8988T (cell line): ENCODE measurements around the gene PITPNM1.
"Not testable (repeated sequence)": the region's sequence is repeated elsewhere in the genome, so short reads cannot be mapped to it uniquely, and the experiment has no call there.

Source experiments
- DNase-seq: peaks from one replicate; pipeline ENCODE4 v3.0.0; 2011

PITPNM1 gene

DNA sequence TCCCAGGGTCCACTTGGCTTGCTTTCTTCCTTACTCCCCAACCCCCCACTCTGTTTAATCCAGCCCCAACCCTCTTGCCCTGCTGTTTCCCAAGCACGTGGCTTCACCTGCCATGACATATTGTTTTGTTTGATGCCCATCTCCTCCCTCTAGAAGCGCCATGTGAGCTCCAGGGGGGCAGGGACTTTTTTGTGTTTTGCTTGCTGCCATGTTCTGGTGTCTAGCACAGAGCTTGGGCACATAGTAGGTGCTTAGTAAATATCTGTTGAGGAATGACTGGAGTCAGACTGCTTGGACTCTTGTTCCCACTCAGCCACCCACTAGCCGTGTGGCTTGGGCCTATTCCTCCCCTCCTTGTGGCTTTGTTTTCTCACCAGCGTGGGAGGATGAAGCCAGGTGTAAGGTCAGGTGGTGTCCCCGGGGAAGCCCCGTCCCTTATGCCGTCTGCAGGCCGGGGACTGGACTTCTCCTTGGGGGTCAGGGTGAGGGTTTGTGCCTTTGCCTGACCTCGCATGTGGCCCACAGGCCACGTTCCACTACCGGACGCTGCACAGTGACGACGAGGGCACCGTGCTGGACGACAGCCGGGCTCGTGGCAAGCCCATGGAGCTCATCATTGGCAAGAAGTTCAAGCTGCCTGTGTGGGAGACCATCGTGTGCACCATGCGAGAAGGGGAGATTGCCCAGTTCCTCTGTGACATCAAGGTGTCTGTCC is 18.5 kb downstream of the PITPNM1 start:
- DNase-seq: no peak

DNA sequence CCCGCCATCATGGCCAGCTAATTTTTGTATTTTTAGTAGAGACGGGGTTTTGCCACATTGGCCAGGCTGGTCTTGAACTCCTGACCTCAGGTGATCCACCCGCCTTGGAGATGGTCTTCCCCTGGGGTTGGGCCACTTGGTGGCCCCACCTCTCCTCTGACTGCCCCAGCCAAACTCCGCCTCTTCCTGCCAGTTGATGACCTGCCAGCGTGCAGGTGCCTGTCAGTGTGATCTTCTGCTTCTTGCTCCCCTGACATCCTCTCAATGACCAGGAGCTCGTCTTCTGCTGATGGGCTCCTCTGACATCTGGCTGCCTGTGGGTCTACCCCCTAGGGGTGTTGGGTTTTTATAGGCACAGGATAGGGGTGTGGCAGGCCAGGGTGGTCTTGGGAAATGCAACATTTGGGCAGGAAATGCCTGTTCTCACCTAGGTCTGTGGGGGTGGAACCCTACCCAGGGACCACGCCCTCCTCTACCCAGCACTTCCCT is 19.2 kb downstream of the PITPNM1 start:
- not testable (repeated sequence) for DNase-seq

DNA sequence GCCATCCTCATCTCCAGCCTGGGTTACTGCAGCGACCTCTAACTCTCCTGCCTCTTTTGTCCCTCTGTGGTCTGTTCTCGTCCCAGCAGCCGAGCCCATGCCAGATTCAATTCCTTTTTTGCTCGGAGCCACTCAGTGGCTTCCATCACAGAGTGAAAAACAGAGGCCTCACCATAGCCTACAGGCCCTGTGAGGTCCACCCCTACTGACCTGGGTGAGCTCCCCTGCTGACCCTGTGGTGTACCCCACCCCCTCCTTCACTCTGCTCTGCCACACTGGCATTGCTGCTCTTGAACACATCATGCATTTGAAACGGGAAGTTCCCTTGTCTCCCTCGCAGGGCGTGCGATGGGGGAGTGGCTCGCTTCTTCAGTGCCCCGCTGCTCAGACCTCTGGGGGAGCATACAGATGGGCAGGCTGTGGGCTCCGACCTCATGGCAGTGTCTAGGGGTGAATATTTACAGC is 20.3 kb downstream of the PITPNM1 start:
- no peak for DNase-seq

DNA sequence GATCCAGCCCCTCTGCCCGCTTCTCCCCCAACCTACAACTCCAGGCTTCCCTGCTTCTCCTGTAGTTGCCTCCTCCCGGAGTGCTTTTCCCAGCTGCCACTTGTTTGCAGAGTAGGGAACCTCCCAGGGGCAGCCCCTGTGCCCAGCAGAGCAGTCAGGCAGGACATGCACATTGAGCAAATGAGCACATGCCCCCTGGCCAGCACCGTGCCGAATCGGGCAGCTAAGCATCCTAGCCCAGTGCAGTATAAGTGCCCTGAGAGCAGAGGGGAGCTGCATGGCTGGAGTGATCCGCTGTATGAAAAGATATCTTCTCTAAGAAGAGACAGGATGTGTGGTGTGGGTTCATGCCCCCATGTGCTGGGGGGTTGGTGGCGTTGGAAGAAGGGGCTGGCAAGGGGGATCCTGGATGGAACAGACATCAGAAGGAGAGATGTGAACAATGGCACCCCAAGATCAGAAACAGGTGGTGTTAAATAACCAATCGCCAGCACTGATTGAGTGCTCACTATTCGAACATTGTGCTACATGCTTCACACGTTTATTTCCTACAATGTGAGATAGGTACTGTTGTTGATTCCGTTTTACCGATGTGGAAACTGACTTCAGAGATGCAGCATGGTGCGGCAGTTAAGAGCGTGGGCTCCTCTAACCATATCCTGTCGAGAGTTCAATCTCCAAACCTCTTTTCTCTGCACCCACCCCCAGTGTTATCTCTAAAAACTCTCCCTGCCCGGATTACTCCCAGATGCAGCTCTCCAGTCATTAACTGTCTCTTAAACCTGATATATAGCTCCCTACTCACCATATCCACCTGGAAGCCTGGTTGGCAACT is 21.1 kb downstream of the PITPNM1 start:
- DNase-seq: no peak

DNA sequence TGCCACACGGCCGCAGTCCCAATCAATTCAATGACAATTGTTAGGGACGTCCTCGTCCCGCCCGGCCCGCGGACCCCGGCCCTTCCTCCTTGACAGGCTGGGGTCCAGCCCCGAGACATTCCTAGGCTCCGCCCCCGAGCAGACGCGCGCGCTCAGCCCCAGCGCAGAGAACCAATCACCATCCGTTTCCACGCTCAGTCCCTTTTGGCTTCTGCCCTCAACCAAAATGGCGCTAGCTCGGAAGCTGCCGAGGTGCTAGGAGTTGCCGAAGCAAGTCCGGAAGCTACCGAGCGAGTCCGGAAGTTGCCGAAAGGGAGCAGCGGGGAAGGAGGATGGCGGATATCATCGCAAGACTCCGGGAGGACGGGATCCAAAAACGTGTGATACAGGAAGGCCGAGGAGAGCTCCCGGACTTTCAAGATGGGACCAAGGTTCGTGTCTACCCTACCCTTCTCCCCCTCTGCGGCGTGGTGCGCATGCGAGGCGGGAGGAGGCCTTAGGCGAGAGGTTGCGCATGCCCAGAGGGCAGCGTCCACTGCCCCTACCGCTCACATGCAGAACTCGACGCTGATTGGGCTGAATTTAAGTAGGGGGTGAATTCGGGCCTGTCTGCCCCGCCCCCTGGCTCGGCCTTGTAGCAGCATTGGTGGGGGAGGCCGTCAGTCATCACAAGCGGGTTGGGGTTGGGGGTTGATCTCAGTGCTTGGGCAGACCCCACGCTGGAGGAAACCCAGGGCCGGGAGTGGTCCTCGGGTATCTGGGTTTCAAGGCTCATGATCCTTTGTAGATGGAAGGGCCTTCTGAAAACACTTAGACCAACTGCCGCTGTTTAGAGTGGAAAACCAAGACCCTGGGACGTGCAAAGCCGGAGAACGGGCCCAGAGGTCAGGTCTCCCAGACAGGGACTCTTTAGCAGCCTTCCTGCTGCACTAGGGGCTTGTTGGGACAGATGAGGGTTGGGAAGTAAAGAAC is 22.1 kb downstream of the PITPNM1 start, which contains the start of gene AIP:
Gene AIP, plus strand, starts transcription at position 200 of the 972 bp plus-strand sequence. Its CDS starts 133 bp downstream, at position 333.
- peak; percentile 100 for DNase-seq

DNA sequence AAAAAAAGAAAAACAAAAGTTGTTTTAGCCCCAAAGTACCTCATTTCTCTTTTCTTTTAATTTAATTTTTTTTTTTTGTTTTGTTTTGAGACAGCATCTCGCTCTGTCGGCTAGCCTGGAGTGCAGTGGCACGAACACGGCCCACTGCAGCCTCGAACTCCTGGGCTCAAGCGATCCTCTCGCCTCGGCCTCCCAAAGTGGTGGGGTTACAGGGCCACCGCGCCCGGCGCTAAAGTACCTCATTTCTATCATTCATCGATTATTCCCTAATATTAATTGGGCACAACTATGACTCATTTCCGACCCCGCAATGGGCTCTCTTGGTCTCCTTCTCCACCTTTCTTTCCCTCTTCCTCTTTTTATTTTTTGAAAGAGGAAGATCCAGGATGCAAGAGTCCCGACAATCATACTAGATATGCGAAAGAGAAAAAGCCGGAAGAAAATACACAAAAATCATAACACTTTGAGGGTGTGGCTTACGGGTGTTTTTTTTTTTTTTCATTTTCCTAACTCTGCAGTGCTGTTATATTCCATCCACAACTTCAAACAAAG is 22.8 kb downstream of the PITPNM1 start:
- no peak for DNase-seq

DNA sequence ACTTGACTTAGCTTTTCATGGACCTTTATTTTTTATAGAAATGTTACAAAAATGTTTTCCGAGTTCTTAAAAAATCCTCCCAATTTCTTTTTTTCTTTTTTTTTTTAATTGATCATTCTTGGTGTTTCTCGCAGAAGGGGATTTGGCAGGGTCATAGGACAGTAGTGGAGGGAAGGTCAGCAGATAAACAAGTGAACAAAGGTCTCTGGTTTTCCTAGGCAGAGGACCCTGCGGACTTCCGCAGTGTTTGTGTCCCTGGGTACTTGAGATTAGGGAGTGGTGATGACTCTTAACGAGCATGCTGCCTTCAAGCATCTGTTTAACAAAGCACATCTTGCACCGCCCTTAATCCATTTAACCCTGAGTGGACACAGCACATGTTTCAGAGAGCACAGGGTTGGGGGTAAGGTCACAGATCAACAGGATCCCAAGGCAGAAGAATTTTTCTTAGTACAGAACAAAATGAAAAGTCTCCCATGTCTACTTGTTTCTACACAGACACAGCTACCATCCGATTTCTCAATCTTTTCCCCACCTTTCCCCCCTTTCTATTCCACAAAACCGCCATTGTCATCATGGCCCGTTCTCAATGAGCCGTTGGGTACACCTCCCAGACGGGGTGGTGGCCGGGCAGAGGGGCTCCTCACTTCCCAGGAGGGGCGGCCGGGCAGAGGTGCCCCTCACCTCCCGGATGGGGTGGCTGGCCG is 27.7 kb downstream of the PITPNM1 start:
- not testable (repeated sequence) for DNase-seq

DNA sequence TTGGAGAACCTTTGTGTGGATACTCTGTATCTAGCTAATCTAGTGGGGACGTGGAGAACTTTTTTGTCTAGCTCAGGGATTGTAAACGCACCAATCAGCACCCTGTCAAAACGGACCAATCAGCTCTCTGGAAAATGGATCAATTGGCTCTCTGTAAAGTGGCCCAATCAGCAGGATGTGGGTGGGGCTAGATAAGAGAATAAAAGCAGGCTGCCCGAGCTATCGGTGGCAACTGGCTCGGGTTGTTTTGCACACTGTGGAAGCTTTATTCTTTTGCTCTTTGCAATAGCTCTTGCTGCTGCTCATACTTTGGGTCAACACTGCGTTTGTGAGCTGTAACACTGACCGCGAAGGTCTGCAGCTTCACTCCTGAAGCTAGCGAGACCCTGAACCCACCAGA is 28.5 kb downstream of the PITPNM1 start:
- DNase-seq: not testable (repeated sequence)

DNA sequence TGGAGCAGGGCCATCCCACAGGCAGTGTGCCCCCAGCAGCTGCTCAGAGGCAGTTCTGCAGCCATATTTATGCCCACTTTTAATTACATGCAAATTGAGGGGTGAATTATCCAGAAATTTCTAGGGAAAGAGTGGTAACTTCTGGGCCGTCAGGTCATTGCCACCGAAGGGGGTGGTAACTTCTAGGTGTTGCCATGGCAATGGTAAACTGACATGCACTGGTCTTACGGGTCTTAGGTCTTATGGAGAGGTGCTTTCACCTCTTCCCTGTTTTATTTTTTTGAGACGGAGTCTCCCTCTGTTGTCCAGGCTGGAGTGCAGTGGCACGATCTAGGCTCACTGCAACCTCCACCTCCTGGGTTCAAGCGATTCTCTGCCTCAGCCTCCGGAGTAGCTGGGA is 32.3 kb downstream of the PITPNM1 start:
- no peak for DNase-seq

DNA sequence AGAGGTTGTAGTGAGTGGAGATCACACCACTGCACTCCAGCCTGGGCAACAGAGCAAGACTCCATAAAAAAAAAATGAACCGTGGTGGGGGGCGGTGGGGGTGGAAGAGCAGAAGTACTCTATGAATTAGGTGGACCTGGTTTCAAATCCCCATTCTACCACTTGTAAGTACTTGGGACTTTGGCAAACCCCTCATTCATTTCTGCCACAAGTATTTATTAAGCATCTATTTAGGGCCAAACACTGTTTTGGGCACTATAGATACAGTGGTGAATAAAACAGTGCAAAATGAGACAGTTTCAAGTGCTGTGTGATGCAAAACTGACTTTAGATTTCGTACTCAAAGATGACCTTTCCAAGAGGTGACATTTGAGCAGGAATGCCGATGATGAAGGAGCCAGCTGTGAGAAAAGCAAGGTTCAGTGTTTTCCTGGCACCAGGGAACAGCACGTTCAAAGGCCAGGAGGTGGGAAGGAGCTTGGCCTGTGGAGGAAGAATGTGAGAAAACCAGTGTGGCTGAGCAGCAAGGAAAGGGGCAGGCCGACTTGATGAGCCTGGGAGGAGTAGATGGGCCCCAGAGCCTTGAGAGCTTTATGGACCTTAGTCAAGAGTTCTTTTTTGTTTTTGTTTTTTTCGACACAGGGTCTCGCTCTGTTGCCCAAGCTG is 34.7 kb downstream of the PITPNM1 start:
- no peak for DNase-seq

DNA sequence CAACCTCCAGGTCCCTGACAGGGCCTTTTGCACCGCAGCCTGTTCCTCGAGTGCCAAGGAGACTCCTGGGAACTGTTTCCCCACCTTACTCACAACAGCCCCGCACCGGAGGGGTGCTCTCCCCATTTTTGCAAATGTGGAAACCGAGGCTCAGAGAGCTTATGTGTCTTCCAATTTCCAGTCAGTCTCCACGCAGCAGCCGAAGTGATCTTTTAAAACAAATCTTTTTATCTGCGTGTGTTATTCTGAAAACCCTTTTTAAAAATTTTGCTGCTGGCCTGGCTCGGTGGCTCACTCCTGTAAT is 35.7 kb downstream of the PITPNM1 start:
- no peak for DNase-seq

DNA sequence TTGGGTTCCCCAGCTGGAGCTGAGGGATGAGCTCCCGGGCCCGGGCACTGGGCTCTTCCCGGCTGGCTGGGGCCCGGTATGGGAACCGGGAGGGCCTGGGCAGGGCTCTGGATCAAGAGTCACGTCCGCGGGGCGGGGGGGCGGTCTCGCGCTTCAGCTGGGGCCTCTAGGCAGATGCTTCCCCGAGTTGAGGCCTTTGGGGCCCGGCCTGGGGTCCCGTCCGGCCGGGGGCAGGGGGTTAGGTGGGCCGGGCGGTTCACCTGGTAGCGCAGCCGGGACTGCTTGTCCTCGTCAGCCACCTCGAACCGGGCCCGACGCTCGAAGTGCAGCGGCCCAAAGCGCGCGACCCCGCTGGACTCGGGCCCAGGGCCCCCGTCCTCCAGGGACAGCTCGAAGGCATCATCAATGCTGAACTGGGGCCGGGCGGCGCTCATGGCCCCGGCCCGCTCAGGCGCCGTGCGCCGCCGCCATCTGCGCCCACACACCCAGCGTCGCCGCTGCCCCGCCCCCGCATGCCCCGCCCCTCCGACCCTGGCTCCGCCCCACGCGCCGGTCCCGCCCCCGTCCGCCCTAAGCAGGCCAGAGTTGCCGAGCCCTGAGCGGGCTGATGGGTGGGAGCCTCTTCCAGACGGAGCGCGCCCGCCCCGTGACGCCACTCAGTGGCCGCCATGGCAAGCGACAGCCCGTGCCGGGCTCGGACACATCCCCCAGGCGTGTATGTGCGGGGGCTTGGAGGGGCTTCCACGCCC is 36.2 kb downstream of the PITPNM1 start, which contains the start of gene TMEM134:
Gene TMEM134, minus strand, starts transcription at position 493 of the 749 bp plus-strand sequence. Its CDS starts 59 bp downstream, at position 434.
- DNase-seq: peak; percentile 98

DNA sequence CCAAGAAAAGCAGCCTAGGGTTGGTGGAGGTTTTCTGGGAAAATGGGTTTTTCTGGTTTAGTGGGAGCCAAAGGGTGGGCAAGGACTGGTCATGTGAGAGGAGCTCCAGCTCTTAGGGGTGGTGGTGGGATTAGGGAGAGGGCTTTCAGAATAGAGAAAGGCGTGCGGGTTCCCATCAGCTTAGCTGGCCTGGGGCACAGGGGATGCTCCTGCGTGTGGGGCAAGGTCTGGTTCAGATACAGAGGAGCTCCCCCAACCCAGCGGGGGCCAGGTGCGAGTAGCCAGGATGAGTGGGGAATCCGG is 36.8 kb downstream of the PITPNM1 start:
- DNase-seq: no peak

DNA sequence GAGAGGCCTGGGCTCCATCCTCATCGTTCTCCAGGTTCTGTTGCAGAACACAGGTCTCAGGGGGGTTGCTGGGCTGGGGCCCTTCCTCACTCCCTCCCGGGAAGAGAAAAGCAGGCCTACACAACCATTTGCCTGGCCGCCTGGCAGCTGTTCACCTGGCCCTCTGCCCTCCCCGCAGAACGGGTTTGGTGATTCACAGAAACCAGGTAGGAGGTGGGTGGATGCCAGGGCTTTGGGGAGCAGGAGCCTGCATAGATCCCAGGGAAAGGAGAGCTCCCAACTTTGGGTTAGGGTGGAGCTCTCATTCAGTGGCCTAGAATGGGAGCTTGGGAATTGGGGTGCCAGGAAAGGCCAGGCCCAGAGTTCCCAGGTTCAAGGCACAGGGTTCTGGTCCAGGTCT is 37.1 kb downstream of the PITPNM1 start:
- DNase-seq: no peak

DNA sequence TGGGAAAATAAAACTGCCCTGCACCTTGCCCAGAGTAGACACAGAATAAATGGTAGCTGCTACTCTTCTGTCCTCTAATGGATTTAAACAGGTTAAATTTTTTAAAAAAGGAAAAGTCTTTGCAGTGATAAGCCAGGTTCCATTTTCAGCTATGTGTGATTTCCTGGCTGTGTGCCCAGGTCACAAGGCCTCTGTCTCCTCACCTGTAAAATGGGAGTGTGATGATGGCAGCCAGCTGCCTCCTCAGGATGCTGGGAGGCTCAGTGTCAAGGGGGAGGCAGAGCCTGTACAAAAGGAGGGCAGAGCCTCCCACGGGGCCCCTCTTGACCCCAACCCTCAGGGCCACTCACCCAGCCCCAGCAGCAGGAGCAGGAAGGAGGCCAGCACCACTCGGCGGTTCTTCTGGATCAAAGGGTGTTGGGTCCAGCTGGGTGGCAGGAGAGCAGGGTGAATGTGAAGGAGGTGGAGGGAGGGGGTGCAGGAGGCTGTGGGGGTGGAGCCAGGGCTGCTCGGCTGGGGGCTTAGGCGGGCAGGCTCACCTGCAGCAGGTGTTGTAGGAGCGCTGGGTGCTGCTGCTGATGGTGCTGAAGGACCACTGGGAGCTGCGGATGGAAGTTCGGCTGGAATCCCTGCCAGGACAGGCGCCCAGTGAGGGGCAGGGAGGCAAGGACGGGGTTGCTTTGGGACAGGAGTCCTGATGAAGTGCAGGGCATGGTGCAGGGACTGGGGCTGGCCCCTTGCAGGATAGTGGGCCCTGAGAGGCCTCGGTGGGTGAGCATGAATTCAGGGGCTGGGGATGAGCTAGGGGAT is 38.0 kb downstream of the PITPNM1 start:
- DNase-seq: no peak

DNA sequence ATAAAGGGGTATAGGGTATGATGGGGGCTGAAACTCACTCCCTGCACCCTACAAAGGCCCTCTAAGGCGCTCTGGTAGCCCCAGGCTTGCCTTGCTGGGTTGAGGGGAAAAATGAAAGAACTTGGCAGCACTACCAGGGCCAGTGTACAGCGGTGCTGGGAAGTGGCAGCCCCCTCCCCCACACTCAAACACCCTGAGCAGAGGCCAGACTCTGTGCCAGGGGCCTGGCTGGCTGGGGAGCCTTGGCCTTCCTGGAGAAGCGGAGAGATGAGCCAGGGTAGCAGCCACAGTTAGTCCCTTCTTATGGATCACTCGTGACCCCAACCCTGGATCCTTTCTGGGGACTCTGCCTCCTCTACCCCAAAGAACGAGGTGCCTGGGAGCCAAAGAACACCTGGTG is 38.8 kb downstream of the PITPNM1 start:
- no peak for DNase-seq

DNA sequence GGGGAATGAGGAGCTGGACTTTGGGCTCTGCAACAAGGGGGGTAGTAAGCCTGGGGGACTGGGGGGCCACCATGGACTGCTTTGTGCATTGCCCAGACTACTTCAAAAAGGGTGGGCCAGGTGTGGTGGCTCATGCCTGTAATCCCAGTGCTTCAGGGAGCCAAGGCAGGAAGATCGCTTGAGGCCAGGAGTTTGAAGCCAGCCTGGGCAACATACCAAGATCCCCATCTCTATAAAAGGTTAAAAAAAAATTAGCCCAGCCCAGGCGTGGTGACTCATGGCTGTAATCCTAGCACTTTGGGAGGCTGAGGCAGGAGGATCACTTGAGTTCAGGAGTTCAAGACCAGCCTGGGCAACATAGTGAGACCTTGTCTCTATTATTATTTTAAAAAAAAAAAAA is 39.6 kb downstream of the PITPNM1 start:
- DNase-seq: not testable (repeated sequence)

DNA sequence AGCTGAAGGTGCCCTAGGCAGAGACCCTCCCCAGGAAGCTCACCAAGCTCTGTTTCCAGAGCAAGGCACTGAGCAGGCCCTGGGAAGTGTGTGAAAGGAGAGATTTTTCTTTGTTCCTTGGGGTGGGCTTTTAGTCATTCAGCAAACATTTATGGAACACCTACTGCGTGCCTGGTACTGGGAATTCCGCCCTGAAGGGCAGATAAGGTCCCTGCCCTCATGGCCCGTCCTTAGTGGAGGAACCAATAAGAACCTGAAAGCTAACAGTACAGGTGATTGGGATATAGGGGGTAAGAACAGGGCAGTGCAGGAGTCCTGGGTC is 40.0 kb downstream of the PITPNM1 start:
- DNase-seq: no peak

DNA sequence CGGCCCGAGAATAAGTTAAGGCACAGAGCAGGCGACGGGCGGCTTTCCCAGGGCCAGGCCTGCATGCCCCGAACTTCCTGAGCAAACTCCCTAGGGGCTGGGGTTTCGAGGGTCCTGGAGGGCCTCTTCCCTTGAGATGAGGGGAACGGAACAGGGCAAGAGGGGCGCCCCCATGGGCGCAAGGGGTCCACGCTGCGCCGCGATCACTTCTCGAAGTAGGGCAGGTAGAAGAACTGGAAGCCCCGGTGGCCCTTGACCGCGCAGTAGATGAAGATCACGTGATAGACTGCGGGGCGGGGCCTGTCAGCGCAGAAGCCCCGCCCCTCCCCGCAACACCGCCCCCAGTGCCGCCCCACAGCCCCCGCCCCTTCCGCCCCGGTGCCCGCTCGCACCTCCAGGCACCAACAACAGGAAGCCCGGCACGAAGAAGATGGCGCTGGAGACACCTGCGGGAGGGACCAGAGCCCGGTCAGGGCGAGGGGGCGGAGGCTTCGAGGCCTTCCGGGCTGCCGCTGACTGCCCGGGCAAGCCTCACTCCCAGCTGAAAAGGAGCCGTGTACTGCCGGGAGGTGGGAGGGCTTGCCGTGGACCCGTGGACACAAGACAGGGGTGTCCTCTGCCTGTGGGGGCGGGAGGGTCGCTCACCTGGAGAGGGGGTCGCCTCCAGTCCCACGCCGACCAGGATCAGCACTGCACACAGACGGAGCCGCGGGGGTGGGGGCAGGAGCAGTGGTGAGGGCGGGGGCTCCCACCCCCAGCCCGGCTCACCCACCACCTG is 40.6 kb downstream of the PITPNM1 start:
- peak; percentile 96 for DNase-seq
